Natural killer cell (primary cell): ENCODE results near the gene EVC. TPM values are rescaled to one million over a fixed set of nuclear protein-coding genes. Genes with fewer than 3 reads are reported as not detected.

ENCODE experiments used
- ATAC-seq, 3 donors: fragments of 150-1000 bp in 2 of 3; fragments of 200-7000 bp in 1 of 3; cut with Tn5 transposase; 1 replicate in 1 of 3; 2 replicates in 2 of 3; pipeline ENCODE4 v1.10.0; 2021; ENCODE audit warnings: mild to moderate bottlenecking in 2 of 3, moderate library complexity in 2 of 3
- DNase-seq, 2 donors: peaks; one replicate each; pipeline versions ENCODE4 v3.0.0 to v3.0.0-alpha.2; 2013 to 2021; ENCODE audit warnings: mixed read lengths in 1 of 2
- H3K27ac ChIP-seq: one replicate; pipeline ENCODE4 v1.5.1; 2013; ENCODE audit warnings: mild to moderate bottlenecking, low read length
- H3K27me3 ChIP-seq: one replicate; pipeline ENCODE4 v1.6.1; 2013; ENCODE audit warnings: low read length; ENCODE audit not compliant: control insufficient read depth, insufficient read depth
- H3K36me3 ChIP-seq: one replicate; pipeline ENCODE4 v1.6.1; 2013; ENCODE audit warnings: low read length; ENCODE audit not compliant: control insufficient read depth, insufficient read depth
- H3K4me1 ChIP-seq: one replicate; pipeline ENCODE4 v1.6.1; 2013; ENCODE audit warnings: low read length; ENCODE audit not compliant: control insufficient read depth, insufficient read depth
- H3K4me3 ChIP-seq: one replicate; pipeline ENCODE4 v1.5.1; 2013; ENCODE audit warnings: low read length
- H3K9me3 ChIP-seq: one replicate; pipeline ENCODE4 v1.6.1; 2013; ENCODE audit warnings: low read length; ENCODE audit not compliant: control insufficient read depth, insufficient read depth
- H3K27ac Mint-ChIP-seq, 2 donors: one replicate each; pipeline ENCODE4 v1.8.0; 2022; ENCODE audit warnings: mild to moderate bottlenecking in 2 of 2, mixed read lengths in 2 of 2, moderate library complexity in 1 of 2
- H3K27me3 Mint-ChIP-seq, 2 donors: one replicate each; pipeline ENCODE4 v1.8.0; 2022; ENCODE audit warnings: low read depth in 2 of 2, mixed read lengths in 2 of 2
- H3K36me3 Mint-ChIP-seq: one replicate; pipeline ENCODE4 v1.8.0; 2022; ENCODE audit warnings: mixed read lengths
- H3K4me1 Mint-ChIP-seq, 2 donors: one replicate each; pipeline ENCODE4 v1.8.0; 2022; ENCODE audit warnings: mixed read lengths in 2 of 2
- H3K4me3 Mint-ChIP-seq: one replicate; pipeline ENCODE4 v1.8.0; 2022; ENCODE audit warnings: mild to moderate bottlenecking, moderate library complexity, mixed read lengths
- H3K9me3 Mint-ChIP-seq, 2 donors: one replicate each; pipeline ENCODE4 v1.8.0; 2022; ENCODE audit warnings: mixed read lengths in 2 of 2
- WGBS: methylation state at CpG from one replicate; pipeline ENCODE4 v1.1.7; 2013; ENCODE audit warnings: missing lambda C conversion rate; ENCODE audit not compliant: insufficient coverage; 5-methylcytosine and 5-hydroxymethylcytosine counted together
- intact Hi-C: fragments of 100-400 bp; cut with micrococcal nuclease; formaldehyde crosslinking; loops from one replicate; pipeline ENCODE4 v1.14.2; 2022
- total RNA-seq, 4 donors: library from RNA; stranded (reverse); fragments of 120-200 nt in 1 of 4; gene quantifications; one replicate each; pipeline versions ENCODE4 v1.2.3 to v1.2.4, GENCODE V29; 2013 to 2022
- TF ChIP-seq, protein P1 (sequence below): fragments of 200-600 bp; IDR thresholded peaks from one replicate; pipeline ENCODE4 v1.8.0; 2022; ENCODE audit warnings: antibody characterized with exemption

Gene EVC
- total RNA-seq, 3 donors from 2014 or later (not counting 1 experiment from before 2014, with no cell fraction given): 0.18 to 2.9 (median 0.42) TPM

DNA sequence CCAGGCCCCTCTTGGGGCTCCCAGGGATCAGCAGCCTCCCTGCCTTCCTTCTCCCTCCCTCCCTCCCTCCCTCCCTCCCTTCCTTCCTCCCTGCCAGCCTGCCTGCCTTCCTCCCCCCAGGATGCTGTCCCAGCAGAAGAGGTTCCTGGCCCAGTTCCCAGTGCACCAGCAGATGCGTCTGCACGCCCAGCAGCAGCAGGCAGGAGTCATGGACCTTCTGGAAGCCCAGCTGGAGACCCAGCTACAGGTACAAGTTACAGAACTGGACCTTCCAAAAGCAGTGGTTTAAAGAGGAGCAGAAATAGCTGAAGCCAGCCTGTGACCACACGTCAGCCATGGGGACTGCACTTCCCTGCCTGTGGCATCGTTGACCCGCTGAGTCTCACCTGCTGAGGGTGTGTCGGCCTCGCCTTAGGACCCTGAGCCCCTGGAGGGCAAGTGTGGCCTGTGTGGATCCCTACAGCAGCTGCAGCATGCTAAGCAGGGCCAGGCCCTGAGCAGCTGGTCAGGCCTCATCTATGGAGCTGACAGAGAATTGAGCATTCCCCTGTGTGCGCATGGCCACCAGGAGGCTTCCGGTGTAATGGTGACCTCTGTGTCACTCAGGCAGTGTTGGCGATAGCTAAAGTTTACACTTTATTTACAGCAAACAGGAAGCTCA, 97.2 kb downstream of the EVC start:
- no peaks in the 10 kb centered on the region for H3K4me1 Mint-ChIP-seq
- ATAC-seq: no peak
- WGBS: 84% methylated on average over 9 of the region's 10 CpGs

DNA sequence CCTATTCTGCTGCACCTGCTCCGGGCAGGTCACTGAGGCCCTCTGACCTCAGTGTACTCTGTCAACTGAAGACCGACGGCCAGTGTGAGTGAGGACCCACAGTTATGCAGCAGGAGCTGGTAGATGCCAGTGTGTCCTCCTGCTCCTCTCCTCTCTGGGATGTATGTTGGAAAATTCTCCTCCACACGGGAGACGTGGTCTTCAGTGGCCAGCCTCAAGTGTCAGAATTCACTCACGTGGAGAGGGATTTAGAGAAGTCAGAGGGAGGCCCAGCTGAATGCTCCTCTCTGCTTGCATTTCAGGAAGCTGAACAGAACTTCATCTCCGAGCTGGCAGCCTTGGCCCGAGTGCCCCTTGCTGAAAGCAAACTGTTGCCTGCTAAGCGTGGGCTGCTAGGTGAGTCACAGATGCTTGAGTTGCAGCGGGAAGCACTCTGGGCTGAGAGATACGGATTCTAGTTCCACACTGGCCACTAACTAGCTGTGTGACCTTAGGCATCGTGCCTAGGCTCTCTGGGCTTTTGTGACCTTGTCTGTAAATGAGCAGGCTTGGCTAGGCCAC, 98.3 kb downstream of the EVC start:
- TF ChIP-seq, protein P1, sequence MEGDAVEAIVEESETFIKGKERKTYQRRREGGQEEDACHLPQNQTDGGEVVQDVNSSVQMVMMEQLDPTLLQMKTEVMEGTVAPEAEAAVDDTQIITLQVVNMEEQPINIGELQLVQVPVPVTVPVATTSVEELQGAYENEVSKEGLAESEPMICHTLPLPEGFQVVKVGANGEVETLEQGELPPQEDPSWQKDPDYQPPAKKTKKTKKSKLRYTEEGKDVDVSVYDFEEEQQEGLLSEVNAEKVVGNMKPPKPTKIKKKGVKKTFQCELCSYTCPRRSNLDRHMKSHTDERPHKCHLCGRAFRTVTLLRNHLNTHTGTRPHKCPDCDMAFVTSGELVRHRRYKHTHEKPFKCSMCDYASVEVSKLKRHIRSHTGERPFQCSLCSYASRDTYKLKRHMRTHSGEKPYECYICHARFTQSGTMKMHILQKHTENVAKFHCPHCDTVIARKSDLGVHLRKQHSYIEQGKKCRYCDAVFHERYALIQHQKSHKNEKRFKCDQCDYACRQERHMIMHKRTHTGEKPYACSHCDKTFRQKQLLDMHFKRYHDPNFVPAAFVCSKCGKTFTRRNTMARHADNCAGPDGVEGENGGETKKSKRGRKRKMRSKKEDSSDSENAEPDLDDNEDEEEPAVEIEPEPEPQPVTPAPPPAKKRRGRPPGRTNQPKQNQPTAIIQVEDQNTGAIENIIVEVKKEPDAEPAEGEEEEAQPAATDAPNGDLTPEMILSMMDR: no peak
- H3K36me3 ChIP-seq: no peaks in the 10 kb centered on the region
- DNase-seq (no peak), ATAC-seq (no peak)
- no peaks in the 10 kb centered on the region for H3K9me3 ChIP-seq
- H3K4me1 ChIP-seq: no peaks in the 10 kb centered on the region
- Mint-ChIP-seq H3K27me3 (no peaks in the 10 kb centered on the region), H3K27ac (no peak overlapping the region), H3K4me3 (no peak overlapping the region), H3K9me3 (no peaks in the 10 kb centered on the region), H3K36me3 (no peaks in the 10 kb centered on the region), H3K4me1 (no peaks in the 10 kb centered on the region)
- no peaks in the 10 kb centered on the region for H3K27me3 ChIP-seq
- no peak overlapping the region for H3K4me3 ChIP-seq
- intact Hi-C loops: no loop called here
- H3K27ac ChIP-seq: no peak overlapping the region
- WGBS: 88% methylated on average over 12 of the region's 12 CpGs

More for the DNA sequence above, 97.2 kb downstream of the EVC start:
- no peak for DNase-seq
- H3K27ac Mint-ChIP-seq: no peak overlapping the region
- TF ChIP-seq, protein P1: no peak
- H3K27me3 Mint-ChIP-seq: no peaks in the 10 kb centered on the region
- no peaks in the 10 kb centered on the region for H3K9me3 Mint-ChIP-seq
- intact Hi-C loops: no loop called here
- Histone ChIP-seq H3K9me3 (no peaks in the 10 kb centered on the region), H3K4me3 (no peak overlapping the region), H3K27me3 (no peaks in the 10 kb centered on the region), H3K36me3 (no peaks in the 10 kb centered on the region), H3K4me1 (no peaks in the 10 kb centered on the region), H3K27ac (no peak overlapping the region)
- H3K36me3 Mint-ChIP-seq: no peaks in the 10 kb centered on the region
- no peak overlapping the region for H3K4me3 Mint-ChIP-seq

DNA sequence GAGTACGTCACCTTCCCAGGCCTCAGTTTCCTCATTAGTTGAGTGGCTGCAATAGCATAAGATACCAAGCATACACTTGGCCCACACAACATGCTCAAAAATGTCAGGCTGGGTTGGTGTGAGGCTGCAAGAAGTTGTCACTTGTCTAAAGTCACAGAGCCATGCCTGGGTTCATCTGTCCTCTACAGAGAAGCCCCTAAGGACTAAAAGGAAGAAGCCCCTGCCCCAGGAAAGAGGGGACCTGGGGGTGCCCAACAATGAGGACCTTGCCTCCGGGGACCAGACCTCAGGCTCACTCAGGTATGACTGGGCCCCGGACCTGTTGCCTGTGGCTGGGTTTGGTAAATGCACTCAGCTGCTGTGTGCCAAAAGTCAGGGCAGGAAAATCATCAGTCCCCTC, 99.2 kb downstream of the EVC start:
- Mint-ChIP-seq H3K27ac (no peak overlapping the region), H3K9me3 (no peaks in the 10 kb centered on the region), H3K27me3 (peaks cover 0 to 3% of the 10 kb centered on the region in 2 donors), H3K36me3 (no peaks in the 10 kb centered on the region), H3K4me1 (no peaks in the 10 kb centered on the region), H3K4me3 (no peak overlapping the region)
- intact Hi-C loops: loop anchor here (10.0 kb wide), 1 partner anchor 815 kb away; no protein-coding TSS in a partner anchor
- H3K36me3 ChIP-seq: no peaks in the 10 kb centered on the region
- no peaks in the 10 kb centered on the region for H3K9me3 ChIP-seq
- no peak for DNase-seq
- no peak overlapping the region for H3K4me3 ChIP-seq
- TF ChIP-seq, protein P1: no peak
- 89% methylated on average over 3 of the region's 3 CpGs for WGBS
- H3K27ac ChIP-seq: no peak overlapping the region
- H3K4me1 ChIP-seq: no peaks in the 10 kb centered on the region
- ATAC-seq: no peak
- no peaks in the 10 kb centered on the region for H3K27me3 ChIP-seq
